ENCODE results near the gene HKDC1.
"Not testable (repeated sequence)": the region's sequence is repeated elsewhere in the genome, so short reads cannot be mapped to it uniquely, and the experiment has no call there.

HKDC1 gene

GRCh38 chr10:69243817-69244216 lies 23.7 kb downstream of the HKDC1 start:
- DNase-seq, result no peak

- DNase-seq, result no peak
Observed at GRCh38 chr10:69246036-69246435, 25.9 kb downstream of the HKDC1 start.

- DNase-seq, result no peak
Observed at GRCh38 chr10:69246581-69247312, 26.6 kb downstream of the HKDC1 start.

GRCh38 chr10:69247313-69247710 lies 27.2 kb downstream of the HKDC1 start:
- DNase-seq, result no peak

GRCh38 chr10:69248117-69248730 lies 28.1 kb downstream of the HKDC1 start:
- no peak for DNase-seq

GRCh38 chr10:69250041-69250440 lies 29.9 kb downstream of the HKDC1 start:
- DNase-seq, result no peak

GRCh38 chr10:69251417-69251816 lies 31.3 kb downstream of the HKDC1 start:
- DNase-seq, result not testable (repeated sequence)

- DNase-seq, result no peak
Observed at GRCh38 chr10:69253171-69253570, 33.0 kb downstream of the HKDC1 start.

- no peak for DNase-seq
Observed at GRCh38 chr10:69254877-69255276, 34.7 kb downstream of the HKDC1 start.

GRCh38 chr10:69259547-69260243 lies 39.6 kb downstream of the HKDC1 start:
- no peak for DNase-seq

GRCh38 chr10:69261184-69261583 lies 41.1 kb downstream of the HKDC1 start:
- no peak for DNase-seq

- no peak for DNase-seq
Observed at GRCh38 chr10:69262292-69262751, 42.2 kb downstream of the HKDC1 start.

- DNase-seq, result no peak
Observed at GRCh38 chr10:69265521-69265920, 45.4 kb downstream of the HKDC1 start.

- DNase-seq, result no peak
Observed at GRCh38 chr10:69268761-69269416, 48.8 kb downstream of the HKDC1 start.

- DNase-seq, result no peak
Observed at GRCh38 chr10:69269761-69270160, 49.6 kb downstream of the HKDC1 start.

- no peak for DNase-seq
Observed at GRCh38 chr10:69270990-69271389, 50.9 kb downstream of the HKDC1 start.

GRCh38 chr10:69272624-69273023 lies 52.5 kb downstream of the HKDC1 start:
- DNase-seq, result no peak

GRCh38 chr10:69275444-69275843 lies 55.3 kb downstream of the HKDC1 start:
- DNase-seq, result no peak

- DNase-seq, result no peak
Observed at GRCh38 chr10:69276503-69276902, 56.4 kb downstream of the HKDC1 start.

- no peak for DNase-seq
Observed at GRCh38 chr10:69278446-69278963, 58.4 kb downstream of the HKDC1 start, which contains the start of gene HK1. HK1 (plus strand) TSS chr10:69278496.

- no peak for DNase-seq
Observed at GRCh38 chr10:69279110-69279509, 59.0 kb downstream of the HKDC1 start.

- no peak for DNase-seq
Observed at GRCh38 chr10:69281507-69282413, 61.6 kb downstream of the HKDC1 start.
